NOMO-1 (cell line): ENCODE measurements around the gene DRC7.

Experiments
- DNase-seq, 2 experiments: peaks; one replicate each; lab custom pipeline; 2025; ENCODE audit not compliant: unreplicated experiment in 2 of 2; lab: John Stamatoyannopoulos, UW

Gene DRC7

GRCh38 chr16:57694725-57695679, at the start of gene DRC7:
TSS of gene DRC7 (plus strand) at chr16:57694806. CDS start at chr16:57697950, 3,144 bp downstream.
- peak; percentile 83 to 86 for DNase-seq

- DNase-seq: no peak
These were observed 49.4 kb upstream of the DRC7 start for GRCh38 chr16:57645169-57645568.

- no peak for DNase-seq
These were observed 48.8 kb upstream of the DRC7 start for GRCh38 chr16:57645691-57646387.

GRCh38 chr16:57646388-57647039, 48.1 kb upstream of the DRC7 start:
- no peak for DNase-seq

GRCh38 chr16:57647136-57647875, 47.3 kb upstream of the DRC7 start:
- no peak for DNase-seq

GRCh38 chr16:57648125-57648524, 46.5 kb upstream of the DRC7 start:
- peak; percentile 34 to 83 for DNase-seq

GRCh38 chr16:57648581-57649442, 45.8 kb upstream of the DRC7 start:
- peak; percentile 50 to 77 for DNase-seq

- no peak for DNase-seq
These were observed 45.2 kb upstream of the DRC7 start for GRCh38 chr16:57649443-57649751.

GRCh38 chr16:57649846-57650245, 44.8 kb upstream of the DRC7 start:
- no peak for DNase-seq

GRCh38 chr16:57651344-57652333, 43.0 kb upstream of the DRC7 start:
- no peak for DNase-seq

- DNase-seq: no peak
These were observed 41.7 kb upstream of the DRC7 start for GRCh38 chr16:57652695-57653471.

GRCh38 chr16:57653936-57654335, 40.7 kb upstream of the DRC7 start:
- no peak for DNase-seq

- no peak for DNase-seq
These were observed 38.2 kb upstream of the DRC7 start for GRCh38 chr16:57656342-57656955.

GRCh38 chr16:57657228-57657627, 37.4 kb upstream of the DRC7 start:
- DNase-seq: no peak

- no peak for DNase-seq
These were observed 36.3 kb upstream of the DRC7 start for GRCh38 chr16:57658130-57658877.

- no peak for DNase-seq
These were observed 35.5 kb upstream of the DRC7 start for GRCh38 chr16:57658878-57659674.
